HEK293 (cell line): Measurements from ENCODE around the gene ST8SIA3.

Experiments used
- CTCF ChIA-PET: fragments of 350-600 bp; formaldehyde crosslinking; extraction: SDS; loops from one replicate; lab custom pipeline; 2021; ENCODE audit warnings: antibody characterized with exemption; lab: Yijun Ruan, JAX
- POLR2A ChIA-PET: fragments of 300-600 bp; formaldehyde crosslinking; extraction: SDS; loops from one replicate; lab custom pipeline; 2020; ENCODE audit warnings: antibody characterized with exemption, inconsistent platforms; lab: Yijun Ruan, JAX
- H3K27ac ChIP-seq: fragments of 200-500 bp; sonication (Bioruptor generic); 2 replicates; pipeline ENCODE4 v1.5.1; 2014; ENCODE audit warnings: low read depth, low read length, control low read depth, inconsistent platforms; ENCODE audit errors: extremely low read depth
- H3K36me3 ChIP-seq, 2 experiments: fragments of 200-500 bp in 1 of 2; sonication (Bioruptor generic) in 1 of 2; 1 replicate in 1 of 2; 2 replicates in 1 of 2; pipeline ENCODE4 v1.5.1; 2014 to 2017; ENCODE audit warnings: inconsistent platforms in 2 of 2, low read length in 2 of 2; ENCODE audit not compliant: control insufficient read depth in 2 of 2, insufficient read depth in 1 of 2
- H3K4me1 ChIP-seq: fragments of 200-500 bp; sonication (Bioruptor generic); 2 replicates; pipeline ENCODE4 v1.5.1; 2014; ENCODE audit warnings: mild to moderate bottlenecking, low read length, inconsistent platforms; ENCODE audit not compliant: control insufficient read depth, insufficient read depth
- H3K4me3 ChIP-seq: 2 replicates; pipeline ENCODE4 v1.5.1; 2011; ENCODE audit warnings: low read depth, mild to moderate bottlenecking, control low read depth, low read length, moderate library complexity
- H3K9me3 ChIP-seq: fragments of 200-500 bp; sonication (Bioruptor generic); 2 replicates; pipeline ENCODE4 v1.5.1; 2014; ENCODE audit warnings: low read depth, low read length, inconsistent platforms; ENCODE audit not compliant: control insufficient read depth, insufficient read depth
- BCL11B ChIP-seq: fragments of 450-650 bp; formaldehyde crosslinking; IDR thresholded peaks from 2 replicates; pipeline ENCODE4 v1.5.1; 2016; ENCODE audit warnings: low read depth, missing biosample characterization, missing genetic modification characterization
- GLI2 ChIP-seq: fragments of 450-650 bp; formaldehyde crosslinking; IDR thresholded peaks from 2 replicates; pipeline ENCODE4; 2017; ENCODE audit warnings: missing biosample characterization, missing genetic modification characterization, low read depth, borderline replicate concordance
- HOXC10 ChIP-seq: sonication (generic); formaldehyde crosslinking; IDR thresholded peaks from 2 replicates; pipeline ENCODE4 v1.8.1; 2023; ENCODE audit warnings: mild to moderate bottlenecking, missing genetic modification reagents
- KLF16 ChIP-seq: fragments of 450-650 bp; formaldehyde crosslinking; IDR thresholded peaks from 2 replicates; pipeline ENCODE4 v1.5.1; 2017; ENCODE audit warnings: missing biosample characterization, missing genetic modification characterization
- PRDM1 ChIP-seq: fragments of 450-650 bp; formaldehyde crosslinking; IDR thresholded peaks from 2 replicates; pipeline ENCODE4; 2016; ENCODE audit warnings: missing biosample characterization, missing genetic modification characterization
- PRDM4 ChIP-seq: fragments of 450-650 bp; formaldehyde crosslinking; IDR thresholded peaks from 2 replicates; pipeline ENCODE4 v1.5.1; 2017; ENCODE audit warnings: missing biosample characterization, missing genetic modification characterization
- REST ChIP-seq: fragments of 450-650 bp; formaldehyde crosslinking; IDR thresholded peaks from 2 replicates; pipeline ENCODE4 v1.5.1; 2016; ENCODE audit warnings: missing biosample characterization, missing genetic modification characterization
- TSHZ1 ChIP-seq: fragments of 450-650 bp; formaldehyde crosslinking; IDR thresholded peaks from 2 replicates; pipeline ENCODE4 v1.5.1; 2016; ENCODE audit warnings: missing biosample characterization, missing genetic modification characterization, borderline replicate concordance
- YY1 ChIP-seq: fragments of 450-650 bp; formaldehyde crosslinking; IDR thresholded peaks from 2 replicates; pipeline ENCODE4 v1.5.1; 2018; ENCODE audit warnings: missing biosample characterization, missing genetic modification characterization
- ZBTB17 ChIP-seq: fragments of 450-650 bp; formaldehyde crosslinking; IDR thresholded peaks from 2 replicates; pipeline ENCODE4 v1.5.1; 2016; ENCODE audit warnings: missing biosample characterization, missing genetic modification characterization
- ZBTB20 ChIP-seq: fragments of 450-650 bp; formaldehyde crosslinking; IDR thresholded peaks from 2 replicates; pipeline ENCODE4 v1.5.1; 2016; ENCODE audit warnings: missing biosample characterization, missing genetic modification characterization
- ZBTB26 ChIP-seq: fragments of 450-650 bp; formaldehyde crosslinking; optimal IDR thresholded peaks from 2 replicates; pipeline ENCODE3; 2016; ENCODE audit warnings: missing biosample characterization, mild to moderate bottlenecking, missing genetic modification characterization
- ZBTB44 ChIP-seq: fragments of 450-650 bp; IDR thresholded peaks from 2 replicates; pipeline ENCODE4 v1.5.1; 2018; ENCODE audit warnings: missing biosample characterization, mild to moderate bottlenecking, missing genetic modification characterization
- ZBTB8A ChIP-seq: fragments of 450-650 bp; formaldehyde crosslinking; IDR thresholded peaks from 2 replicates; pipeline ENCODE4 v1.5.1; 2016; ENCODE audit warnings: missing biosample characterization, missing genetic modification characterization
- ZFP37 ChIP-seq: fragments of 450-650 bp; formaldehyde crosslinking; IDR thresholded peaks from 2 replicates; pipeline ENCODE4 v1.5.1; 2016; ENCODE audit warnings: missing biosample characterization, missing genetic modification characterization
- ZIC2 ChIP-seq: fragments of 450-650 bp; formaldehyde crosslinking; IDR thresholded peaks from 2 replicates; pipeline ENCODE4 v1.5.1; 2016; ENCODE audit warnings: missing biosample characterization, missing genetic modification characterization
- ZNF157 ChIP-seq: fragments of 450-650 bp; formaldehyde crosslinking; IDR thresholded peaks from 2 replicates; pipeline ENCODE4 v1.5.1; 2016; ENCODE audit warnings: missing biosample characterization, missing genetic modification characterization
- ZNF16 ChIP-seq: fragments of 450-650 bp; formaldehyde crosslinking; IDR thresholded peaks from 2 replicates; pipeline ENCODE4 v1.5.1; 2016; ENCODE audit warnings: low read depth, missing biosample characterization, missing genetic modification characterization
- ZNF175 ChIP-seq: fragments of 450-650 bp; formaldehyde crosslinking; IDR thresholded peaks from 2 replicates; pipeline ENCODE4 v1.5.1; 2016; ENCODE audit warnings: missing biosample characterization, missing genetic modification characterization
- ZNF324 ChIP-seq: fragments of 450-650 bp; formaldehyde crosslinking; IDR thresholded peaks from 2 replicates; pipeline ENCODE4 v1.5.1; 2016; ENCODE audit warnings: missing biosample characterization, missing genetic modification characterization
- ZNF37A ChIP-seq: fragments of 450-650 bp; IDR thresholded peaks from 2 replicates; pipeline ENCODE4 v1.5.1; 2018; ENCODE audit warnings: missing biosample characterization, missing genetic modification characterization
- ZNF473 ChIP-seq: fragments of 450-650 bp; formaldehyde crosslinking; IDR thresholded peaks from 2 replicates; pipeline ENCODE4 v1.5.1; 2017; ENCODE audit warnings: missing biosample characterization, missing genetic modification characterization
- ZNF48 ChIP-seq: fragments of 450-650 bp; formaldehyde crosslinking; IDR thresholded peaks from 2 replicates; pipeline ENCODE4 v1.5.1; 2016; ENCODE audit warnings: missing biosample characterization, missing genetic modification characterization
- ZNF548 ChIP-seq: fragments of 450-650 bp; formaldehyde crosslinking; IDR thresholded peaks from 2 replicates; pipeline ENCODE4 v1.5.1; 2016; ENCODE audit warnings: missing biosample characterization, missing genetic modification characterization
- ZNF580 ChIP-seq: fragments of 450-650 bp; formaldehyde crosslinking; IDR thresholded peaks from 2 replicates; pipeline ENCODE4 v1.5.1; 2016; ENCODE audit warnings: missing biosample characterization, missing genetic modification characterization
- ZNF629 ChIP-seq: fragments of 450-650 bp; formaldehyde crosslinking; IDR thresholded peaks from 2 replicates; pipeline ENCODE4 v1.5.1; 2017; ENCODE audit warnings: missing biosample characterization, missing genetic modification characterization
- ZSCAN30 ChIP-seq: fragments of 450-650 bp; IDR thresholded peaks from 2 replicates; pipeline ENCODE4 v1.5.1; 2018; ENCODE audit warnings: missing biosample characterization, mild to moderate bottlenecking, missing genetic modification characterization, moderate library complexity

The ST8SIA3 gene

GRCh38 chr18:57353940-57354461, 1.6 kb downstream of the ST8SIA3 start:
- H3K36me3 ChIP-seq = no peaks in the 10 kb centered on the region
- peak overlapping the region; percentile 34 for H3K4me3 ChIP-seq
- POLR2A ChIA-PET = no interaction called here
- H3K4me1 ChIP-seq = peaks cover 3% of the 10 kb centered on the region; the same call in 1 of the 2 replicates
- CTCF ChIA-PET = no interaction called here
- no peak overlapping the region for H3K27ac ChIP-seq
- no peaks in the 10 kb centered on the region; the same call in 1 of the 2 replicates for H3K9me3 ChIP-seq
- TF ChIP-seq ZNF48 (tag by site-specific recombination) (no peak), ZNF629 (tag by site-specific recombination) (no peak), ZSCAN30 (tag by site-specific recombination) (peak; percentile 17; the same call in 1 of the 2 replicates), ZNF175 (tag by site-specific recombination) (no peak), ZNF37A (tag by site-specific recombination) (no peak), ZBTB17 (tag by site-specific recombination) (no peak), ZNF473 (tag by site-specific recombination) (no peak), TSHZ1 (tag by site-specific recombination) (no peak), ZBTB44 (tag by site-specific recombination) (no peak), GLI2 (tag by site-specific recombination) (no peak), YY1 (tag by site-specific recombination) (peak; percentile 73), ZBTB8A (tag by site-specific recombination) (peak; percentile 96), ZIC2 (tag by site-specific recombination) (0 out of 2 replicates have a peak, but pooled peaks have one; percentile 8), BCL11B (no peak), PRDM4 (no peak), KLF16 (tag by site-specific recombination) (0 out of 2 replicates have a peak, but pooled peaks have one; percentile 43), ZNF157 (no peak), ZFP37 (tag by site-specific recombination) (peak; percentile 37; the same call in 1 of the 2 replicates), ZNF16 (tag by site-specific recombination) (no peak), HOXC10 (CRISPR knock-in tag) (0 out of 2 replicates have a peak, but pooled peaks have one; percentile 5), ZBTB20 (tag by site-specific recombination) (peak; percentile 93), ZNF324 (tag by site-specific recombination) (peak; percentile 54; the same call in 1 of the 2 replicates), PRDM1 (peak; percentile 47; the same call in 1 of the 2 replicates), ZBTB26 (tag by site-specific recombination) (peak; percentile 47), ZNF548 (tag by site-specific recombination) (no peak), REST (tag by site-specific recombination) (peak; percentile 97), ZNF580 (tag by site-specific recombination) (no peak)
